ENCODE results near the gene FAM120B. TPM values are rescaled to one million over a fixed set of nuclear protein-coding genes. Genes with fewer than 3 reads are reported as not detected.

Gene FAM120B
- total and polyA plus RNA-seq, 2 donors, result 17.5 to 30.3 TPM

- Histone ChIP-seq H3K4me3 (ENCODE audit: low read depth, low read length) (no peak overlapping the region), H3K36me3 (ENCODE audit: insufficient read depth) (no peaks in the 10 kb centered on the region), H3K4me1 (ENCODE audit: insufficient read depth) (no peaks in the 10 kb centered on the region), H3K27ac (ENCODE audit: low read depth) (no peak overlapping the region)
- 69% methylated on average over 9 of the region's 9 CpGs for WGBS
- no peak for DNase-seq (ENCODE audit: extremely low spot score)
These were observed 27.8 kb upstream of the FAM120B start for GRCh38 chr6:170278743-170279094.

GRCh38 chr6:170279426-170279825 is 27.1 kb upstream of the FAM120B start:
- Histone ChIP-seq H3K27ac (ENCODE audit: low read depth) (no peak overlapping the region), H3K36me3 (ENCODE audit: insufficient read depth) (no peaks in the 10 kb centered on the region), H3K4me1 (ENCODE audit: insufficient read depth) (no peaks in the 10 kb centered on the region), H3K4me3 (ENCODE audit: low read depth, low read length) (no peak overlapping the region)
- DNase-seq (ENCODE audit: extremely low spot score), result no peak
- 83% methylated on average over 8 of the region's 8 CpGs for WGBS

- 55% methylated on average over 36 of the region's 36 CpGs for WGBS
- peak overlapping the region; percentile 75 for H3K27ac ChIP-seq (ENCODE audit: low read depth)
These were observed 26.4 kb upstream of the FAM120B start for GRCh38 chr6:170279977-170280688.

GRCh38 chr6:170280689-170281045 is 25.9 kb upstream of the FAM120B start:
- H3K4me1 ChIP-seq (ENCODE audit: insufficient read depth), result no peaks in the 10 kb centered on the region
- DNase-seq (ENCODE audit: extremely low spot score), result no peak
- WGBS, result 62% methylated on average over 23 of the region's 23 CpGs
- no peak overlapping the region for H3K27ac ChIP-seq (ENCODE audit: low read depth)
- H3K4me3 ChIP-seq (ENCODE audit: low read depth, low read length), result no peak overlapping the region
- H3K36me3 ChIP-seq (ENCODE audit: insufficient read depth), result no peaks in the 10 kb centered on the region

More at GRCh38 chr6:170279977-170280688, 26.4 kb upstream of the FAM120B start:
- H3K36me3 ChIP-seq (ENCODE audit: insufficient read depth), result no peaks in the 10 kb centered on the region
- no peaks in the 10 kb centered on the region for H3K4me1 ChIP-seq (ENCODE audit: insufficient read depth)
- no peak overlapping the region for H3K4me3 ChIP-seq (ENCODE audit: low read depth, low read length)
- no peak for DNase-seq (ENCODE audit: extremely low spot score)

GRCh38 chr6:170281331-170282292 is 24.9 kb upstream of the FAM120B start:
- no peak overlapping the region for H3K27ac ChIP-seq (ENCODE audit: low read depth)
- H3K4me1 ChIP-seq (ENCODE audit: insufficient read depth), result no peaks in the 10 kb centered on the region
- DNase-seq (ENCODE audit: extremely low spot score), result no peak
- no peak overlapping the region for H3K4me3 ChIP-seq (ENCODE audit: low read depth, low read length)
- no peaks in the 10 kb centered on the region for H3K36me3 ChIP-seq (ENCODE audit: insufficient read depth)
- 94% methylated on average over 48 of the region's 48 CpGs for WGBS

- H3K4me1 ChIP-seq (ENCODE audit: insufficient read depth), result no peaks in the 10 kb centered on the region
- no peak for DNase-seq (ENCODE audit: extremely low spot score)
- WGBS, result 94% methylated on average over 28 of the region's 28 CpGs
These were observed 23.9 kb upstream of the FAM120B start for GRCh38 chr6:170282512-170283158.

GRCh38 chr6:170283212-170284081 is 23.1 kb upstream of the FAM120B start:
- 94% methylated on average over 60 of the region's 60 CpGs for WGBS
- Histone ChIP-seq H3K36me3 (ENCODE audit: insufficient read depth) (no peaks in the 10 kb centered on the region), H3K4me1 (ENCODE audit: insufficient read depth) (no peaks in the 10 kb centered on the region), H3K27ac (ENCODE audit: low read depth) (no peak overlapping the region), H3K4me3 (ENCODE audit: low read depth, low read length) (no peak overlapping the region)
- no peak for DNase-seq (ENCODE audit: extremely low spot score)

More at GRCh38 chr6:170282512-170283158, 23.9 kb upstream of the FAM120B start:
- no peak overlapping the region for H3K4me3 ChIP-seq (ENCODE audit: low read depth, low read length)
- no peak overlapping the region for H3K27ac ChIP-seq (ENCODE audit: low read depth)
- no peaks in the 10 kb centered on the region for H3K36me3 ChIP-seq (ENCODE audit: insufficient read depth)

GRCh38 chr6:170284126-170284773 is 22.3 kb upstream of the FAM120B start:
- Histone ChIP-seq H3K36me3 (ENCODE audit: insufficient read depth) (no peaks in the 10 kb centered on the region), H3K4me3 (ENCODE audit: low read depth, low read length) (no peak overlapping the region), H3K27ac (ENCODE audit: low read depth) (no peak overlapping the region), H3K4me1 (ENCODE audit: insufficient read depth) (no peaks in the 10 kb centered on the region)
- WGBS, result 95% methylated on average over 15 of the region's 15 CpGs
- no peak for DNase-seq (ENCODE audit: extremely low spot score)

- no peak overlapping the region for H3K27ac ChIP-seq (ENCODE audit: low read depth)
- H3K36me3 ChIP-seq (ENCODE audit: insufficient read depth), result no peaks in the 10 kb centered on the region
- H3K4me3 ChIP-seq (ENCODE audit: low read depth, low read length), result no peak overlapping the region
- H3K4me1 ChIP-seq (ENCODE audit: insufficient read depth), result no peaks in the 10 kb centered on the region
- DNase-seq (ENCODE audit: extremely low spot score), result no peak
- 93% methylated on average over 24 of the region's 24 CpGs for WGBS
These were observed 21.6 kb upstream of the FAM120B start for GRCh38 chr6:170284866-170285469.

- no peaks in the 10 kb centered on the region for H3K36me3 ChIP-seq (ENCODE audit: insufficient read depth)
- WGBS, result 88% methylated on average over 5 of the region's 5 CpGs
These were observed 21.1 kb upstream of the FAM120B start for GRCh38 chr6:170285482-170285881.

GRCh38 chr6:170286246-170286933 is 20.2 kb upstream of the FAM120B start:
- peak overlapping the region; percentile 3 for H3K27ac ChIP-seq (ENCODE audit: low read depth)
- no peaks in the 10 kb centered on the region for H3K4me1 ChIP-seq (ENCODE audit: insufficient read depth)
- no peaks in the 10 kb centered on the region for H3K36me3 ChIP-seq (ENCODE audit: insufficient read depth)
- WGBS, result 35% methylated on average over 26 of the region's 26 CpGs
- no peak overlapping the region for H3K4me3 ChIP-seq (ENCODE audit: low read depth, low read length)
- no peak for DNase-seq (ENCODE audit: extremely low spot score)

More at GRCh38 chr6:170285482-170285881, 21.1 kb upstream of the FAM120B start:
- Histone ChIP-seq H3K27ac (ENCODE audit: low read depth) (no peak overlapping the region), H3K4me3 (ENCODE audit: low read depth, low read length) (no peak overlapping the region), H3K4me1 (ENCODE audit: insufficient read depth) (no peaks in the 10 kb centered on the region)
- DNase-seq (ENCODE audit: extremely low spot score), result no peak

GRCh38 chr6:170286934-170287265 is 19.7 kb upstream of the FAM120B start:
- no peak overlapping the region for H3K27ac ChIP-seq (ENCODE audit: low read depth)
- no peaks in the 10 kb centered on the region for H3K4me1 ChIP-seq (ENCODE audit: insufficient read depth)
- no peak overlapping the region for H3K4me3 ChIP-seq (ENCODE audit: low read depth, low read length)
- WGBS, result 50% methylated on average over 2 of the region's 2 CpGs
- no peaks in the 10 kb centered on the region for H3K36me3 ChIP-seq (ENCODE audit: insufficient read depth)
- no peak for DNase-seq (ENCODE audit: extremely low spot score)
